PC-9 (cell line): Measurements from ENCODE around the gene C22orf39. TPM values are rescaled to one million over a fixed set of nuclear protein-coding genes. Genes with fewer than 3 reads are reported as not detected.

Source experiments
- BruUV-seq: library from RNA; stranded (reverse); fragments of 400-500 nt; replicated peaks from 2 replicates; lab custom pipeline; 2021; lab: Mats Ljungman, UMichigan
- CTCF ChIA-PET: fragments of 300-600 bp; sonication (Branson Sonifier 250); formaldehyde crosslinking; loops from one replicate; lab custom pipeline; 2022; ENCODE audit warnings: antibody characterized with exemption; lab: Charles Lee
- POLR2A ChIA-PET: fragments of 300-600 bp; sonication (Branson Sonifier 250); formaldehyde crosslinking; loops from one replicate; lab custom pipeline; 2022; ENCODE audit warnings: antibody characterized with exemption; ENCODE audit not compliant: unreplicated experiment; lab: Charles Lee
- DNase-seq, 2 experiments: peaks; one replicate each; pipeline versions ENCODE4 v3.0.0 to v3.0.0-alpha.2; 2015 to 2022; ENCODE audit warnings: mixed read lengths in 1 of 2
- H2AFZ ChIP-seq: fragments of 200-600 bp; sonication (generic); 2 replicates; pipeline ENCODE4 v1.8.1; 2017; ENCODE audit warnings: antibody characterized with exemption
- H3F3A ChIP-seq: fragments of 200-600 bp; sonication (generic); 2 replicates; pipeline ENCODE4 v1.8.1; 2017; ENCODE audit warnings: antibody characterized with exemption, mild to moderate bottlenecking, low read depth; ENCODE audit not compliant: insufficient read depth
- H3K27ac ChIP-seq: fragments of 200-600 bp; sonication (generic); 2 replicates; pipeline ENCODE4 v1.6.1; 2016; ENCODE audit warnings: mixed run types
- H3K27me3 ChIP-seq: fragments of 200-600 bp; sonication (generic); 2 replicates; pipeline ENCODE4 v1.6.1; 2016; ENCODE audit warnings: low read depth, mixed run types; ENCODE audit not compliant: insufficient read depth
- H3K36me3 ChIP-seq: fragments of 200-600 bp; sonication (generic); 2 replicates; pipeline ENCODE4 v1.6.1; 2016; ENCODE audit warnings: low read depth, mixed run types
- H3K4me1 ChIP-seq: fragments of 200-600 bp; sonication (generic); replicated peaks from 2 replicates; pipeline ENCODE4 v1.6.1; 2016; ENCODE audit warnings: mixed run types; ENCODE audit not compliant: insufficient read depth
- H3K4me2 ChIP-seq: fragments of 200-600 bp; sonication (generic); 2 replicates; pipeline ENCODE4 v1.6.1; 2017; ENCODE audit warnings: mixed run types
- H3K4me3 ChIP-seq: fragments of 200-600 bp; sonication (generic); 2 replicates; pipeline ENCODE4 v1.6.1; 2016; ENCODE audit warnings: mixed run types
- H3K79me2 ChIP-seq: fragments of 200-600 bp; sonication (generic); 2 replicates; pipeline ENCODE4 v1.6.1; 2017; ENCODE audit warnings: low read depth, mixed run types
- H3K9me2 ChIP-seq: fragments of 200-600 bp; sonication (generic); 2 replicates; pipeline ENCODE4 v1.8.1; 2017; ENCODE audit warnings: mild to moderate bottlenecking; ENCODE audit not compliant: insufficient read depth
- H3K9me3 ChIP-seq: fragments of 200-600 bp; sonication (generic); 2 replicates; pipeline ENCODE4 v1.8.1; 2016; ENCODE audit warnings: low read depth; ENCODE audit not compliant: insufficient read depth
- H4K20me1 ChIP-seq: fragments of 200-600 bp; sonication (generic); 2 replicates; pipeline ENCODE4 v1.8.1; 2017; ENCODE audit not compliant: insufficient read depth
- CTCF ChIP-seq: fragments of 200-600 bp; sonication (generic); conservative IDR thresholded peaks from 2 replicates; pipeline ENCODE4 v1.6.1; 2017; ENCODE audit warnings: mixed run types, antibody characterized with exemption, mild to moderate bottlenecking, moderate library complexity
- EZH2 ChIP-seq: fragments of 200-600 bp; sonication (generic); IDR thresholded peaks from 2 replicates; pipeline ENCODE4 v1.8.0; 2017; ENCODE audit warnings: antibody characterized with exemption, low read depth
- intact Hi-C: fragments of 100-400 bp; cut with micrococcal nuclease; formaldehyde crosslinking; loops from one replicate; pipeline ENCODE4 v1.10.0; 2022; ENCODE audit not compliant: unreplicated experiment
- total RNA-seq: library from RNA; stranded (reverse); gene quantifications from 2 replicates; pipeline ENCODE4 v1.2.3, GENCODE V29; 2021

Gene C22orf39
- total RNA-seq, 1 experiment from 2014 or later = 12.3 TPM

GRCh38 chr22:19453718-19454117 is 6.2 kb upstream of the C22orf39 start:
- Histone ChIP-seq H3K79me2 (no peaks in the 10 kb centered on the region), H3K4me2 (no peak overlapping the region), H3F3A (no peaks in the 10 kb centered on the region; the same call in 1 of the 2 replicates), H2AFZ (no peak overlapping the region), H4K20me1 (no peaks in the 10 kb centered on the region), H3K36me3 (no peaks in the 10 kb centered on the region), H3K4me3 (no peak overlapping the region), H3K27me3 (no peaks in the 10 kb centered on the region), H3K27ac (no peak overlapping the region), H3K9me2 (no peaks in the 10 kb centered on the region), H3K4me1 (no peaks in the 10 kb centered on the region), H3K9me3 (no peaks in the 10 kb centered on the region)
- BruUV-seq = no TSS peak
- no peak for TF ChIP-seq EZH2
- TF ChIP-seq CTCF = no peak
- ChIA-PET POLR2A (no interaction called here), CTCF (no interaction called here)
- DNase-seq = no peak
- intact Hi-C loops = no loop called here

GRCh38 chr22:19451570-19451969 is 4.1 kb upstream of the C22orf39 start:
- ChIA-PET POLR2A (no interaction called here), CTCF (interaction anchor here (0.6 kb wide), 1 partner anchor 17 kb away, joined by 3 read pairs; no protein-coding TSS in a partner anchor)
- no peak overlapping the region for H3K4me3 ChIP-seq
- H3K9me3 ChIP-seq = no peaks in the 10 kb centered on the region
- H2AFZ ChIP-seq = no peak overlapping the region
- H3K36me3 ChIP-seq = no peaks in the 10 kb centered on the region
- DNase-seq = no peak
- H4K20me1 ChIP-seq = no peaks in the 10 kb centered on the region
- peaks cover under 1% of the 10 kb centered on the region; the same call in 1 of the 2 replicates for H3K4me1 ChIP-seq
- intact Hi-C loops = no loop called here
- H3K9me2 ChIP-seq = no peaks in the 10 kb centered on the region
- H3K27ac ChIP-seq = no peak overlapping the region
- no peaks in the 10 kb centered on the region; the same call in 1 of the 2 replicates for H3F3A ChIP-seq
- no peaks in the 10 kb centered on the region for H3K27me3 ChIP-seq
- TF ChIP-seq CTCF (no peak), EZH2 (no peak)
- H3K79me2 ChIP-seq = peaks cover 3% of the 10 kb centered on the region
- no TSS peak for BruUV-seq
- no peak overlapping the region for H3K4me2 ChIP-seq

GRCh38 chr22:19450363-19451175 is 3.1 kb upstream of the C22orf39 start:
- Histone ChIP-seq H3K4me1 (peaks cover 5% of the 10 kb centered on the region), H3K36me3 (no peaks in the 10 kb centered on the region), H3K27ac (no peak overlapping the region), H3K9me3 (no peaks in the 10 kb centered on the region), H4K20me1 (no peaks in the 10 kb centered on the region), H2AFZ (no peak overlapping the region), H3F3A (no peaks in the 10 kb centered on the region; the same call in 1 of the 2 replicates), H3K9me2 (no peaks in the 10 kb centered on the region), H3K4me2 (no peak overlapping the region), H3K4me3 (no peak overlapping the region), H3K27me3 (no peaks in the 10 kb centered on the region), H3K79me2 (peaks cover 13% of the 10 kb centered on the region)
- BruUV-seq = no TSS peak
- ChIA-PET POLR2A (no interaction called here), CTCF (no interaction called here)
- DNase-seq = no peak
- intact Hi-C loops = no loop called here
- TF ChIP-seq CTCF (no peak), EZH2 (no peak)
